ENCODE measurements around the gene SLCO2B1.

GRCh38 chr11:75193271-75193670, 42.4 kb downstream of the SLCO2B1 start:
- TF ChIP-seq POLR2A (IDR thresholded peaks at IDR 0.05) (no peak), CTCF (IDR thresholded peaks at IDR 0.05) (no peak)

All from upper lobe of left lung (tissue), 4 donors.